ENCODE data around the gene SPNS1.
"Not testable (repeated sequence)": the region's sequence is repeated elsewhere in the genome, so short reads cannot be mapped to it uniquely, and the experiment has no call there.

Gene SPNS1

DNA sequence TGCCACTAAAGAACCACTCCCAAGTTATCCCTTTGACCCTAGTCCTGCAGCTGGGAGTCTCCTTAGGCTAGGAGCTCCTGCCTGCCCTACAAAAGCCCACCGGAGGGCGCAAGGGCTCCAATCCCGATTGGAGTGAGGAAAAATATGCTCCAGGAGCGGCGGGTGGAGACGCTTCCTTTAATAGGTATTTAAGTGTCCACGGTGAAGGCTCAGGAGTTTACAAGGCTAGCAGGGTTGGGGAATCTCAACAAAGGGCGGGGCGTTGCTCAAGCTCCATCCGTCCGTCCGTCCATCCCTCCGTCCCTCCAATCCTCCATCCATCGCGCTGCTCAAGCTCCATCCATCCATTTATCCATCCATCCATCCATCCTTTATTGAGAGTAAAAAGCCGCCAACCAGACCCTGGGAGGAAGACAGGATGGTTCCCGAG, 556 bp upstream of the SPNS1 start:
- ATAC-seq (ENCODE audit: low read depth), result peak; percentile 54
- H3K27ac ChIP-seq (ENCODE audit: poor library complexity, severe bottlenecking), result peak overlapping the region; percentile 67
- no peaks in the 10 kb centered on the region for H3K9me3 ChIP-seq (ENCODE audit: severe bottlenecking)
- peak overlapping the region; percentile 56 for H3K4me3 ChIP-seq (ENCODE audit: severe bottlenecking)
- no peaks in the 10 kb centered on the region for H3K36me3 ChIP-seq (ENCODE audit: low read depth)
- H3K27me3 ChIP-seq (ENCODE audit: insufficient read depth, poor library complexity, severe bottlenecking), result no peaks in the 10 kb centered on the region
- no peaks in the 10 kb centered on the region for H3K4me1 ChIP-seq (ENCODE audit: insufficient read depth, poor library complexity, severe bottlenecking)
- TF ChIP-seq, protein P1, sequence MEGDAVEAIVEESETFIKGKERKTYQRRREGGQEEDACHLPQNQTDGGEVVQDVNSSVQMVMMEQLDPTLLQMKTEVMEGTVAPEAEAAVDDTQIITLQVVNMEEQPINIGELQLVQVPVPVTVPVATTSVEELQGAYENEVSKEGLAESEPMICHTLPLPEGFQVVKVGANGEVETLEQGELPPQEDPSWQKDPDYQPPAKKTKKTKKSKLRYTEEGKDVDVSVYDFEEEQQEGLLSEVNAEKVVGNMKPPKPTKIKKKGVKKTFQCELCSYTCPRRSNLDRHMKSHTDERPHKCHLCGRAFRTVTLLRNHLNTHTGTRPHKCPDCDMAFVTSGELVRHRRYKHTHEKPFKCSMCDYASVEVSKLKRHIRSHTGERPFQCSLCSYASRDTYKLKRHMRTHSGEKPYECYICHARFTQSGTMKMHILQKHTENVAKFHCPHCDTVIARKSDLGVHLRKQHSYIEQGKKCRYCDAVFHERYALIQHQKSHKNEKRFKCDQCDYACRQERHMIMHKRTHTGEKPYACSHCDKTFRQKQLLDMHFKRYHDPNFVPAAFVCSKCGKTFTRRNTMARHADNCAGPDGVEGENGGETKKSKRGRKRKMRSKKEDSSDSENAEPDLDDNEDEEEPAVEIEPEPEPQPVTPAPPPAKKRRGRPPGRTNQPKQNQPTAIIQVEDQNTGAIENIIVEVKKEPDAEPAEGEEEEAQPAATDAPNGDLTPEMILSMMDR (IDR thresholded peaks at IDR 0.05; ENCODE audit: poor library complexity, severe bottlenecking), result peak; percentile 70
- peak; percentile 74 for DNase-seq (ENCODE audit: low spot score)

DNA sequence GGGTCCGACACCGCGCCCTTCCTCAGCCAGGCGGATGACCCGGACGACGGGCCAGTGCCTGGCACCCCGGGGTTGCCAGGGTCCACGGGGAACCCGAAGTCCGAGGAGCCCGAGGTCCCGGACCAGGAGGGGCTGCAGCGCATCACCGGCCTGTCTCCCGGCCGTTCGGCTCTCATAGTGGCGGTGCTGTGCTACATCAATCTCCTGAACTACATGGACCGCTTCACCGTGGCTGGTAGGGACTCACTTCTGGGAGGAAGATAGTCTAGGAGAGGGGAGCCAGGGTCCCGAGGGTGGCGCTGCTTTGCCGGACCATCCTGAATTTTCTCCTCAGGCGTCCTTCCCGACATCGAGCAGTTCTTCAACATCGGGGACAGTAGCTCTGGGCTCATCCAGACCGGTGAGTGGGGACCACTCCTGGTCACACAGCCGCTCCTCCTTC, 601 bp downstream of the SPNS1 start:
- Histone ChIP-seq H3K36me3 (ENCODE audit: low read depth) (no peaks in the 10 kb centered on the region), H3K9me3 (ENCODE audit: severe bottlenecking) (no peaks in the 10 kb centered on the region), H3K4me1 (ENCODE audit: insufficient read depth, poor library complexity, severe bottlenecking) (no peaks in the 10 kb centered on the region), H3K27ac (ENCODE audit: poor library complexity, severe bottlenecking) (peak overlapping the region; percentile 67), H3K4me3 (ENCODE audit: severe bottlenecking) (peak overlapping the region; percentile 56), H3K27me3 (ENCODE audit: insufficient read depth, poor library complexity, severe bottlenecking) (no peaks in the 10 kb centered on the region)
- DNase-seq (ENCODE audit: low spot score) (no peak), ATAC-seq (ENCODE audit: low read depth) (peak; percentile 13)
- TF ChIP-seq, protein P1 (IDR thresholded peaks at IDR 0.05; ENCODE audit: poor library complexity, severe bottlenecking), result no peak

DNA sequence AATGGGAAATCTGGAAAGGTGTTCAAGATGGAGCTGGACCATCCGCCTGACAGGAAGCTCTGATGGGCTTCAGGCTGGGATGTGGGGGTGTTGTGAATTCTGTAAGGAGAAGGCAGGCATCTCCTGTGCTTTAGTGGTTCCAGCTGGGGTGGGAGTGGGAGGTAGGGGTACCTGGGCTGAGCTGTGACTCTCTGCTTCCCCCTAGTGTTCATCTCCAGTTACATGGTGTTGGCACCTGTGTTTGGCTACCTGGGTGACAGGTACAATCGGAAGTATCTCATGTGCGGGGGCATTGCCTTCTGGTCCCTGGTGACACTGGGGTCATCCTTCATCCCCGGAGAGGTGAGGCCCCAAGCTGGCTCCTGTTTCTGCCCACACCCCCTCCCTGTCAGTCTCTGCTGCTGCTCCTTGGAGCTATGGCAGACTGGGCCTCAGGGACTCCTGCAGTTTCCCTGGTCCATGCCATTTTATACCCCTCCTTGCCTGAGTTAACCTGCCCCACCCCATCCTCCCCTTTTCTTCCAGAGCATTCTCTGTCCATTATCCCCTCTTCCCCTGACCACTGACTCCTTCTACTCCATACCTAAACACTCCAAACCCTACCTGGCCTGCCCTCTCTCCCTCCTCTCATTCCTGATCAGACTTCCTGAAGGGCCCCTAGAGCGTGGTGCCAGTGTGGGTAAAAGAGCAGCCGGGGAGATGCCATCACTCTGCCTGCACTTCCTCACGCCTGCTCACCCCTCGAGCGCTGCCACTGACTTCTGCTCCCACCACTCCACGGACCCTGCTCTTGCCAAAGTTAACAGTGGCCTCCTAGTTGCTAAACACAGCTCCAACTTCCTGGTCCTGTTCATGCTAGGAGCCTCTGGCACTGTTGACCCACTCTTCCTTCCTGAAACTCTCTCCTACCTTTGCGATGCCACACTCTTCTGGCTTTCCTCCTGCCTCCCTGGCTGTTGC, 3.4 kb downstream of the SPNS1 start:
- no peaks in the 10 kb centered on the region for H3K27me3 ChIP-seq (ENCODE audit: insufficient read depth, poor library complexity, severe bottlenecking)
- no peak overlapping the region for H3K4me3 ChIP-seq (ENCODE audit: severe bottlenecking)

DNA sequence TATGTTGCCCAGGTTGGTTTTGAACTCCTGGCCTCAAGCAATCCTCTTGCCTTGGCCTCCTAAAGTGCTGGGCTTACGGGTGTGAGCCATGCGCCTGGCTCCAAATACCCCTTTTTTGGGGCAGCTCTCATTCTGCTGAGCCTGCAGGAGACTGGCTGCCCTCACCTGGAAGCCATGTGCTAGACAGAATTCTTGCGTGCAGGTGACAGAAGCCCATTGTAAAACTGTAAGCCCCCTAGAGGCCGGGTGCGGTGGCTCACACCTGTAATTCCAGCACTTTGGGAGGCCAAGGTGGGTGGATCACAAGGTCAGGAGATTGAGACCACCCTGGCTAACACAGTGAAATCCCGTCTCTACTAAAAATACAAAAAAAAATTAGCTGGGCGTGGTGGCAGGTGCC, 5.8 kb downstream of the SPNS1 start:
- H3K36me3 ChIP-seq (ENCODE audit: low read depth), result peaks cover 23% of the 10 kb centered on the region; the same call in 1 of the 2 replicates
- H3K27me3 ChIP-seq (ENCODE audit: insufficient read depth, poor library complexity, severe bottlenecking); ATAC-seq (ENCODE audit: low read depth); H3K4me1 ChIP-seq (ENCODE audit: insufficient read depth, poor library complexity, severe bottlenecking); H3K27ac ChIP-seq (ENCODE audit: poor library complexity, severe bottlenecking); H3K4me3 ChIP-seq (ENCODE audit: severe bottlenecking); DNase-seq (ENCODE audit: low spot score); H3K9me3 ChIP-seq (ENCODE audit: severe bottlenecking): not testable (repeated sequence)

More for the DNA sequence above, 3.4 kb downstream of the SPNS1 start:
- TF ChIP-seq, protein P1 (IDR thresholded peaks at IDR 0.05; ENCODE audit: poor library complexity, severe bottlenecking), result peak; percentile 73
- Histone ChIP-seq H3K4me1 (ENCODE audit: insufficient read depth, poor library complexity, severe bottlenecking) (no peaks in the 10 kb centered on the region), H3K27ac (ENCODE audit: poor library complexity, severe bottlenecking) (no peak overlapping the region), H3K9me3 (ENCODE audit: severe bottlenecking) (no peaks in the 10 kb centered on the region), H3K36me3 (ENCODE audit: low read depth) (peaks cover 18% of the 10 kb centered on the region; the same call in 1 of the 2 replicates)
- DNase-seq (ENCODE audit: low spot score) (no peak), ATAC-seq (ENCODE audit: low read depth) (no peak)

DNA sequence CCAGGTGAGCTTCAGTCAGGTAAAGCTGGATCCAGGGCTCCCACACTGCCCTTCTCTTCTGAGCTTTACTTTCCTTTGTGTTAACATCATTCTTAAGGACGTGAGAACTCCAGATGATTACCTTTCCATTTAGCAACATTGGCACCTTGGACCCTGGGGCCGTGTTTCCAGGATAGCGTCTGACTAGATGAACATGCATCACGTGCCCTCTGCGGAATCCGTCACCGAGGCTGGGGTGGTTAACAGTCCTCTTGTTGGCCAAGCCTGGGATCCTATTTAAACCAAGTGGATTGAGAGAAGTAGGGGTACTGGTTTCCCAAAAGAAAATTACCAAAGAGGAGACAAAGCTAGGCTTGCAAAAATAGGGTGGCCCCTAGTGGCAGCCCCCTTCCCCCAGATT, 6.4 kb downstream of the SPNS1 start:
- Histone ChIP-seq H3K4me3 (ENCODE audit: severe bottlenecking) (no peak overlapping the region), H3K4me1 (ENCODE audit: insufficient read depth, poor library complexity, severe bottlenecking) (no peaks in the 10 kb centered on the region), H3K27me3 (ENCODE audit: insufficient read depth, poor library complexity, severe bottlenecking) (no peaks in the 10 kb centered on the region), H3K36me3 (ENCODE audit: low read depth) (peaks cover 23% of the 10 kb centered on the region; the same call in 1 of the 2 replicates), H3K9me3 (ENCODE audit: severe bottlenecking) (no peaks in the 10 kb centered on the region), H3K27ac (ENCODE audit: poor library complexity, severe bottlenecking) (no peak overlapping the region)
- DNase-seq (ENCODE audit: low spot score), result no peak
- TF ChIP-seq, protein P1 (IDR thresholded peaks at IDR 0.05; ENCODE audit: poor library complexity, severe bottlenecking), result no peak
- ATAC-seq (ENCODE audit: low read depth), result no peak
